GM12873 (cell line): ENCODE measurements around the gene DNM3.

Experiments used
- TF ChIP-seq, protein P1 (sequence below): IDR thresholded peaks from 2 replicates; pipeline ENCODE4 v1.5.1; 2012; ENCODE audit warnings: low read depth, mild to moderate bottlenecking, moderate library complexity, low read length, control low read depth; ENCODE audit not compliant: insufficient read depth; ENCODE audit errors: missing control alignments

Gene DNM3

DNA sequence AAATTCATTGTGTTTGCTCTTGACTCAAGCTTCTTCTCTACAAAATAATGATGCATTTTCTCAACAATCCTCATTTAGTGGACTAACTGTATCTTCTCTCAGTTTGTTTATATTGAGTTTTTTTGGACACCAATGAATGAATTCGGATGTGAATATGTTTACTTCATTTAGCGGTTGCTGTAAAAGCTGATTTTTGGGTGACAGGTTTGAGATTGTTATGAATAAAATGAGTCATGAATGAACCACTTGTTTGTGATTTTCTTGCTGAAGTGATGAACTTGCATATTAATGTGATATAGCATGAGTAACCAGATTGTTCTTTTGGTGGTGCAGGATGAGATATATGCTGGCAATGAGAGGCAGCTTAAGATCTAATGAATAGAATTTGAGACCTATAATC is 3.1 kb downstream of the DNM3 start:
- TF ChIP-seq, protein P1, sequence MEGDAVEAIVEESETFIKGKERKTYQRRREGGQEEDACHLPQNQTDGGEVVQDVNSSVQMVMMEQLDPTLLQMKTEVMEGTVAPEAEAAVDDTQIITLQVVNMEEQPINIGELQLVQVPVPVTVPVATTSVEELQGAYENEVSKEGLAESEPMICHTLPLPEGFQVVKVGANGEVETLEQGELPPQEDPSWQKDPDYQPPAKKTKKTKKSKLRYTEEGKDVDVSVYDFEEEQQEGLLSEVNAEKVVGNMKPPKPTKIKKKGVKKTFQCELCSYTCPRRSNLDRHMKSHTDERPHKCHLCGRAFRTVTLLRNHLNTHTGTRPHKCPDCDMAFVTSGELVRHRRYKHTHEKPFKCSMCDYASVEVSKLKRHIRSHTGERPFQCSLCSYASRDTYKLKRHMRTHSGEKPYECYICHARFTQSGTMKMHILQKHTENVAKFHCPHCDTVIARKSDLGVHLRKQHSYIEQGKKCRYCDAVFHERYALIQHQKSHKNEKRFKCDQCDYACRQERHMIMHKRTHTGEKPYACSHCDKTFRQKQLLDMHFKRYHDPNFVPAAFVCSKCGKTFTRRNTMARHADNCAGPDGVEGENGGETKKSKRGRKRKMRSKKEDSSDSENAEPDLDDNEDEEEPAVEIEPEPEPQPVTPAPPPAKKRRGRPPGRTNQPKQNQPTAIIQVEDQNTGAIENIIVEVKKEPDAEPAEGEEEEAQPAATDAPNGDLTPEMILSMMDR, result no peak

DNA sequence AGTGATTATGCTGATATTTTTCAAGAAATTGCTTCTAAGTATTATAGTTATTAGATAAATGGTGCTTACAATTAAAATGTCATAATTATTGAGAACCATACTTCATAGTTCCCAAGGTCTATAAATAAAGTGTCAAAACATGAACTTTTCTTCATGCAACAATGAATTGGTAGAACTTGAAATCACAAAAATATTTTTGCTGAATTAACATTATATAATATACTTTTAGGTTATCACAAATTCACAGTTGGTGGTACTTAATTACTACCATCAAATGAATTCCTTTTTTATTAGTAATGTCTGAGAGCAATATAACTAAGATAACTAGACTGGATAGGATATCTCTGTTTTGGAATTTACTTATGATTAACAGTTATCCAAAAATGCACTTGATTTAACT is 4.7 kb downstream of the DNM3 start:
- TF ChIP-seq, protein P1, result no peak

DNA sequence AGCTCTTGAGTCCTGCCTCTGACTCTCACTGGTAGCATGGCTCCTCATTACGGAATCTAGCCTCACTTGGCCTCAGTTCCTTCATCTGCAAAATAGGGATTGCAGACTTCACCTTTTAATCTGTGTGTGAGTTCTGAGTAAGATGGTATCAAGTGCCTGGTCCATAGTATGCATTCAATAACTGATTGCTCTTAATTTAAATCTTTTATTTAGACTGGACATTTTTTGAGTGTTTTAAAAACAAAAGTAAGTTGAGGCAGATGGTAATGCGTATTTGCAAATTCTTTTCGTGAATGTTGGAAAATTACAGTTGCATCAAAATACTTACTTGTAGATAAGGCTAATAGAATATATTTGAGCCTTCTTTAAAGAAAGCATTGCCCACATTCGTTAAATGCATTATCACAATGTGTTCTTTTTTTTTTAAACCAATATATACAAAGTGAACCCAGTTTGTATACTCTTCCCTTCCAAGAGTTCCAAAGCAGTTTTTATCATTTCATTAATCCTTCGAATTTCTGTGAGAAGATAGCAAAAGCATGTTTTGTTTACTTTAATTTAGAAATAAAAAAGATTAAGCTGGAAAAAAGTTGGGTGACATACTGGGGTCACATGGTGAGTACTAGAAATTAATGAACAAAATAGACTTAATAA is 8.1 kb downstream of the DNM3 start:
- TF ChIP-seq, protein P1, result no peak

DNA sequence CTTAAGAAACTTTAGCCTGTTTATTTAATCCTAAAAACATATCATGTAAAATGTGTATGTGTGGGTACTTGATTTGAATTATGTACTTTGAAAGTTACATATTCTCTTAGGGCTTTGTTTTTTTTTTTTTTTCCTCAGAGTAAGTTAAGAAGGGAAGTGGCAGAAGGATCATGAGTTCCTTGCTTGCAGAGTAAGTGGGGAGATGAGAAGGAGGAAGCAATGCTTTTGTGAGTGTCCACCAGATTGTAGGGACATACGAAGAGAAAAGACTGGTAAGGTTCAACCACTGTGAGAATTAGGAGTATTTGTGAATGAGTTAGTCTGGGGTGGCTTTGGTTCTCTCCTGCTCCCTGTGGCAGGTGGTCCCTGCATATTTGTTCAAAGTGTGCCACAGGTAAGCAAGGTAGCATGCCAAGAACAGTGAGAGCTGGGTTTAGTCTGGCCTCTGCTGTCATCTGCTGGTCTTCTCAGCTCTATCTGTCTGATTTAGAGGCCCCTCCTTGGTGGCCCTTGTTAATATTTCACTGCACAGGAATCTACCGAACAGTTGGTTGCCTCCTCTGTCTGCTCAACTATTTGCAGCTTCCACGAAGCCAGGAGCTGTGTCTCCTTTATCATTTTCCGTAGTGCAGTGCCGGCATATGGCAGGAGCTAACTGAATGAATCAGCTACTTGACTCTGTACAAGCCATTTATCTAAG is 9.5 kb downstream of the DNM3 start:
- TF ChIP-seq, protein P1, result peak; percentile 25

DNA sequence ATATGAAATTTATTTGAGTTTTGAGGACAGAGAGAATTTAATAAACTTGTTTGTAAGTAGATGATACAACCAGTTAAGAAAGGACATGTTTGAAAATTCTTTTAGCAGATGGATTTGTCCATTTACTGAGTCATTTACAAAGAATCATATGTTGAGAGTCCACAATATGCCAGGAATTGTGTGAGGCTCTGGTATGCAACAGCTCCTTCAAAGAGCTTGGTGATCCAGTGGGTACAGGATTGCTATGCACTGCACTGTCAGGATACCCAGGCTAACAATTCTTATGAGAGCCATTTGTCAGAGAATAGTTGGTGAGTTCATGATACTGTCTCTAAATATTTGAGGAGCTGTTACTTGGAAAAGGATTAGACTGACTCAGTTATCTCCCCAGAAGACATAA is 11.0 kb downstream of the DNM3 start:
- TF ChIP-seq, protein P1, result no peak

DNA sequence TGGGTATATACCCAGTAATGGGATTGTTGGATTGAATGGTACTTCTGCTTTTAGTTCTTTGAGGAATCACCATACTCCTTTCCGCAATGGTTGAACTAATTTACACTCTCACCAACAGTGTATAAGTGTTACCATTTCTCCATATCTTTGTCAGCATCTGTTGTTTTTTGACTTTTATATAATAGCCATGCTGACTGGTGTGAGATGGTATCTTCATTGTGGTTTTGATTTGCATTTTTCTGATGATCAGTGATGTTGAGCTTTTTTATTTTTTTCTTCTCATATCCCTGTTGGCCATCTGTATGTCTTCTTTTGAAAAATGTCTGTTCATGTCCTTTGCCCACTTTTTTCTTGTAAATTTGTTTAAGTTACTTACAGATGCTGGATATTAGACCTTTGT is 14.1 kb downstream of the DNM3 start:
- TF ChIP-seq, protein P1, result no peak

DNA sequence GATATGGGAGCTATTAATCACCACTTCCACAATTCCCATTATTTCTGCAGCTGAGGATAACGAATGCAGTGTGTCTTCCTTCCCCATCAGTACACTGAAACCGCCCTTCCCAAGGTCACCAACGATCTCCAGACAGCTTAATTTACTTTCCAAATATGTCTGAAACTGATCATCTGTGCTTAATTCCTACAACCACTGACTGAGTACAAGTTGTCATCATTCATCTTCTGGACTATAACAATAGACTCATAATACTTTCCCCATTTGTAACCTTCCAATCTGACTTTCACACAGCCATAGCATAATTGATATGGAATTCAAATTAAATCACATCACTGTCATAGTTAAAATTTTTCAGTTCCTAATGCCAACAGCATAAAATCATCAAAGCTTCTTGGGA is 17.4 kb downstream of the DNM3 start:
- TF ChIP-seq, protein P1, result no peak
